Small intestine (tissue), 7 donors: ENCODE measurements around the gene MTARC2. TPM values are rescaled to one million over a fixed set of nuclear protein-coding genes. Genes with fewer than 3 reads are reported as not detected.

Source experiments
- DNase-seq, 2 donors: peaks; one replicate each; pipeline versions ENCODE4 v3.0.0 to v3.0.0-alpha.2; 2013
- FAIRE-seq: peaks from 2 replicates; lab custom pipeline; 2012; peaks lifted over from hg19 to GRCh38; lab: Jason Lieb, UNC
- H3K27ac ChIP-seq, 3 donors: one replicate each; pipeline ENCODE4 v1.5.1; 2013; ENCODE audit warnings: low read length in 2 of 3, mild to moderate bottlenecking in 2 of 3, control low read depth in 1 of 3, inconsistent platforms in 1 of 3, low read depth in 1 of 3, moderate library complexity in 1 of 3
- H3K27me3 ChIP-seq, 3 donors: one replicate each; pipeline ENCODE4 v1.6.1; 2013; ENCODE audit warnings: low read length in 3 of 3, inconsistent platforms in 1 of 3; ENCODE audit not compliant: control insufficient read depth in 3 of 3, insufficient read depth in 3 of 3
- H3K36me3 ChIP-seq, 3 donors: one replicate each; pipeline ENCODE4 v1.6.1; 2013; ENCODE audit warnings: low read length in 3 of 3, inconsistent platforms in 1 of 3, low read depth in 1 of 3, mild to moderate bottlenecking in 1 of 3, moderate library complexity in 1 of 3; ENCODE audit not compliant: control insufficient read depth in 3 of 3, insufficient read depth in 2 of 3
- H3K4me1 ChIP-seq, 3 donors: one replicate each; pipeline ENCODE4 v1.6.1; 2013; ENCODE audit warnings: low read length in 2 of 3, inconsistent platforms in 1 of 3, low read depth in 1 of 3, mild to moderate bottlenecking in 1 of 3, moderate library complexity in 1 of 3; ENCODE audit not compliant: control insufficient read depth in 3 of 3, insufficient read depth in 2 of 3
- H3K4me3 ChIP-seq, 3 donors: one replicate each; pipeline ENCODE4 v1.5.1; 2013; ENCODE audit warnings: low read length in 3 of 3, control low read depth in 1 of 3, inconsistent platforms in 1 of 3, low read depth in 1 of 3, mild to moderate bottlenecking in 1 of 3, moderate library complexity in 1 of 3
- H3K9me3 ChIP-seq, 2 donors: one replicate each; pipeline ENCODE4 v1.6.1; 2013; ENCODE audit warnings: low read depth in 1 of 2, low read length in 1 of 2; ENCODE audit not compliant: control insufficient read depth in 2 of 2, insufficient read depth in 1 of 2
- WGBS, 3 donors: extraction: QIAGEN DNeasy Blood & Tissue Kit; methylation state at CpG; one replicate each; pipeline ENCODE4 v1.1.7; 2013; 5-methylcytosine and 5-hydroxymethylcytosine counted together
- polyA plus RNA-seq, 4 donors: library from polyadenylated mRNA; stranded (reverse) in 3 of 4; unstranded in 1 of 4; fragments of 200-250 nt in 3 of 4; fragments of 120-200 nt in 1 of 4; gene quantifications; one replicate each; pipeline versions ENCODE4 v1.2.1 to v1.2.3, GENCODE V29; 2013
- donor health status: healthy with polysubstance abuse.
- donor health status: control.
- donor health status: control.
- donor health status: Bipolar disorder and iron deficiency.
- donor health status: healthy.

MTARC2 gene
- polyA plus RNA-seq, 4 donors = 31.8 to 93.5 (median 83.3) TPM

GRCh38 chr1:220750131-220750515 is 2.0 kb downstream of the MTARC2 start:
- peaks cover 2 to 28% (median 3%) of the 10 kb centered on the region in 3 donors for H3K36me3 ChIP-seq
- H3K4me3 ChIP-seq = peak overlapping the region in 2 of 3 donors; percentile 77 to 85
- no peak for FAIRE-seq
- H3K27ac ChIP-seq = peak overlapping the region; percentile 3 to 79 (median 33)
- WGBS, 3 donors = 12 to 26% (median 18%) methylated on average over 6 of the region's 6 CpGs
- peaks cover 0 to 30% (median 4%) of the 10 kb centered on the region in 3 donors for H3K4me1 ChIP-seq
- H3K27me3 ChIP-seq = no peaks in the 10 kb centered on the region
- H3K9me3 ChIP-seq = no peaks in the 10 kb centered on the region
- peak; percentile 14 to 38 for DNase-seq

- Histone ChIP-seq H3K36me3 (peaks cover 2 to 37% (median 9%) of the 10 kb centered on the region in 3 donors), H3K27me3 (no peaks in the 10 kb centered on the region), H3K4me1 (peaks cover 0 to 30% (median 3%) of the 10 kb centered on the region in 3 donors), H3K4me3 (peak overlapping the region in 2 of 3 donors; percentile 77 to 85), H3K9me3 (no peaks in the 10 kb centered on the region), H3K27ac (peak overlapping the region; percentile 40 to 79 (median 53))
- 17 to 66% (median 18%) methylated on average over 2 of the region's 2 CpGs for WGBS, 3 donors
- DNase-seq (peak; percentile 55 to 89), FAIRE-seq (no peak)
Measured at GRCh38 chr1:220751111-220751510, 3.0 kb downstream of the MTARC2 start.

- no peak overlapping the region for H3K4me3 ChIP-seq
- H3K4me1 ChIP-seq = peaks cover 0 to 26% (median 0%) of the 10 kb centered on the region in 3 donors
- peaks cover 2 to 48% (median 17%) of the 10 kb centered on the region in 3 donors for H3K36me3 ChIP-seq
- WGBS, 3 donors = 72 to 93% (median 89%) methylated on average over 6 of the region's 6 CpGs
- no peaks in the 10 kb centered on the region for H3K9me3 ChIP-seq
- H3K27ac ChIP-seq = no peak overlapping the region
- H3K27me3 ChIP-seq = no peaks in the 10 kb centered on the region
- DNase-seq (no peak), FAIRE-seq (no peak)
Measured at GRCh38 chr1:220754212-220754917, 6.2 kb downstream of the MTARC2 start.

- no peak for FAIRE-seq
- Histone ChIP-seq H3K36me3 (peaks cover 2 to 50% (median 17%) of the 10 kb centered on the region in 3 donors), H3K9me3 (no peaks in the 10 kb centered on the region), H3K27ac (no peak overlapping the region), H3K4me1 (peaks cover 0 to 30% (median 4%) of the 10 kb centered on the region in 3 donors), H3K27me3 (no peaks in the 10 kb centered on the region), H3K4me3 (no peak overlapping the region)
- DNase-seq = no peak
- WGBS, 3 donors = 90 to 93% (median 92%) methylated on average over 4 of the region's 4 CpGs
Measured at GRCh38 chr1:220754918-220755295, 6.8 kb downstream of the MTARC2 start.

GRCh38 chr1:220755309-220755708 is 7.2 kb downstream of the MTARC2 start:
- DNase-seq (no peak), FAIRE-seq (no peak)
- Histone ChIP-seq H3K9me3 (no peaks in the 10 kb centered on the region), H3K4me1 (peaks cover 0 to 29% (median 6%) of the 10 kb centered on the region in 3 donors), H3K36me3 (peaks cover 2 to 50% (median 17%) of the 10 kb centered on the region in 3 donors), H3K27ac (no peak overlapping the region), H3K27me3 (no peaks in the 10 kb centered on the region), H3K4me3 (no peak overlapping the region)
- 80 to 94% (median 85%) methylated on average over 6 of the region's 6 CpGs for whole genome bisulfite sequencing, 3 donors

GRCh38 chr1:220757441-220757840 is 9.3 kb downstream of the MTARC2 start:
- no peak overlapping the region for H3K4me3 ChIP-seq
- DNase-seq (no peak), FAIRE-seq (no peak)
- peaks cover 4 to 29% (median 10%) of the 10 kb centered on the region in 3 donors for H3K4me1 ChIP-seq
- H3K36me3 ChIP-seq = peaks cover 2 to 50% (median 17%) of the 10 kb centered on the region in 3 donors
- no peak overlapping the region for H3K27ac ChIP-seq
- no peaks in the 10 kb centered on the region for H3K9me3 ChIP-seq
- H3K27me3 ChIP-seq = no peaks in the 10 kb centered on the region
- 87 to 97% (median 88%) methylated on average over 3 of the region's 3 CpGs for WGBS, 3 donors

GRCh38 chr1:220759147-220759546 is 11.0 kb downstream of the MTARC2 start:
- Histone ChIP-seq H3K27ac (peak overlapping the region in 1 of 3 donors; percentile 17), H3K36me3 (peaks cover 2 to 49% (median 17%) of the 10 kb centered on the region in 3 donors), H3K4me1 (peaks cover 8 to 42% (median 13%) of the 10 kb centered on the region in 3 donors), H3K4me3 (no peak overlapping the region), H3K9me3 (no peaks in the 10 kb centered on the region), H3K27me3 (no peaks in the 10 kb centered on the region)
- DNase-seq (no peak), FAIRE-seq (no peak)
- 93 to 97% (median 96%) methylated on average over 3 of the region's 3 CpGs for WGBS, 3 donors

- H3K4me3 ChIP-seq = no peak overlapping the region
- H3K27me3 ChIP-seq = no peaks in the 10 kb centered on the region
- WGBS, 3 donors = 16 to 68% (median 33%) methylated on average over 7 of the region's 7 CpGs
- peaks cover 0 to 48% (median 3%) of the 10 kb centered on the region in 3 donors for H3K36me3 ChIP-seq
- peaks cover 11 to 49% (median 13%) of the 10 kb centered on the region in 3 donors for H3K4me1 ChIP-seq
- DNase-seq (peak; percentile 88 to 93), FAIRE-seq (no peak)
- H3K27ac ChIP-seq = peak overlapping the region; percentile 46 to 76 (median 59)
- no peaks in the 10 kb centered on the region for H3K9me3 ChIP-seq
Measured at GRCh38 chr1:220761688-220762427, 13.7 kb downstream of the MTARC2 start.
